Effector memory CD8-positive, alpha-beta T cell (primary cell): ENCODE measurements around the gene SLC35E3.
A peak's percentile ranks its signal among the peaks of the same experiment; 100 is the strongest.
"Not testable (repeated sequence)": the region's sequence is repeated elsewhere in the genome, so short reads cannot be mapped to it uniquely, and the experiment has no call there.

Source experiments
- ATAC-seq: fragments of 150-1000 bp; cut with Tn5 transposase; replicated peaks from 2 replicates; pipeline ENCODE4 v1.10.0; 2021; ENCODE audit warnings: mild to moderate bottlenecking, moderate library complexity
- DNase-seq, 3 experiments: peaks; one replicate each; pipeline ENCODE4 v3.0.0; 2021
- H3K27ac Mint-ChIP-seq, 2 donors: one replicate each; pipeline ENCODE4 v1.8.0; 2022; ENCODE audit warnings: mild to moderate bottlenecking in 2 of 2, mixed read lengths in 2 of 2, moderate library complexity in 2 of 2
- H3K27me3 Mint-ChIP-seq, 2 donors: one replicate each; pipeline ENCODE4 v1.8.0; 2022; ENCODE audit warnings: mixed read lengths in 2 of 2
- H3K36me3 Mint-ChIP-seq: one replicate; pipeline ENCODE4 v1.8.0; 2022; ENCODE audit warnings: mild to moderate bottlenecking, moderate library complexity, mixed read lengths; ENCODE audit not compliant: insufficient read depth
- H3K4me1 Mint-ChIP-seq, 2 donors: one replicate each; pipeline ENCODE4 v1.8.0; 2022; ENCODE audit warnings: low read depth in 2 of 2, mixed read lengths in 2 of 2
- H3K4me3 Mint-ChIP-seq, 2 donors: one replicate each; pipeline ENCODE4 v1.8.0; 2022; ENCODE audit warnings: mild to moderate bottlenecking in 2 of 2, mixed read lengths in 2 of 2, moderate library complexity in 2 of 2
- H3K9me3 Mint-ChIP-seq, 2 donors: one replicate each; pipeline ENCODE4 v1.8.0; 2022; ENCODE audit warnings: mixed read lengths in 2 of 2

SLC35E3 gene

GRCh38 chr12:68805592-68806120 lies 59.7 kb downstream of the SLC35E3 start:
- Mint-ChIP-seq H3K27ac (peak overlapping the region in 1 of 2 donors; percentile 31), H3K4me3 (no peak overlapping the region), H3K9me3 (no peaks in the 10 kb centered on the region), H3K4me1 (peaks cover 10 to 16% of the 10 kb centered on the region in 2 donors), H3K27me3 (no peaks in the 10 kb centered on the region), H3K36me3 (peaks cover 35% of the 10 kb centered on the region)
- DNase-seq (no peak), ATAC-seq (no peak)

- Mint-ChIP-seq H3K27me3 (no peaks in the 10 kb centered on the region), H3K9me3 (no peaks in the 10 kb centered on the region), H3K27ac (peak overlapping the region; percentile 99), H3K36me3 (peaks cover 45% of the 10 kb centered on the region), H3K4me1 (peaks cover 19 to 20% of the 10 kb centered on the region in 2 donors), H3K4me3 (peak overlapping the region; percentile 93 to 96)
- ATAC-seq (no peak), DNase-seq (no peak)
Observed at GRCh38 chr12:68806488-68807237, 60.7 kb downstream of the SLC35E3 start.

DNA sequence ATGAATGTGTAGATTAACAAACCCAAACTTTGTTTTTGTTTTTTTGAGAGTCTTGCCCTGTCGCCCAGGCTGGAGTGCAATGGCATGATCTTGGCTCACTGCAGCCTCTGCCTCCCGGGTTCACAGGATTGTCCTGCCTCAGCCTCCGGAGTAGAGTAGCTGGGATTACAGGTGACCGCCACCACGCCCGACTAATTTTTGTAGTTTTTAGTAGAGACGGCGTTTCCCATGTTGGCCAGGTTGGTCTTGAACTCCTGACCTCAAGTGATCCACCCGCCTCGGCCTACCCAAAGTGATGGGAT lies 61.2 kb downstream of the SLC35E3 start:
- peak overlapping the region; percentile 99 for H3K27ac Mint-ChIP-seq

DNA sequence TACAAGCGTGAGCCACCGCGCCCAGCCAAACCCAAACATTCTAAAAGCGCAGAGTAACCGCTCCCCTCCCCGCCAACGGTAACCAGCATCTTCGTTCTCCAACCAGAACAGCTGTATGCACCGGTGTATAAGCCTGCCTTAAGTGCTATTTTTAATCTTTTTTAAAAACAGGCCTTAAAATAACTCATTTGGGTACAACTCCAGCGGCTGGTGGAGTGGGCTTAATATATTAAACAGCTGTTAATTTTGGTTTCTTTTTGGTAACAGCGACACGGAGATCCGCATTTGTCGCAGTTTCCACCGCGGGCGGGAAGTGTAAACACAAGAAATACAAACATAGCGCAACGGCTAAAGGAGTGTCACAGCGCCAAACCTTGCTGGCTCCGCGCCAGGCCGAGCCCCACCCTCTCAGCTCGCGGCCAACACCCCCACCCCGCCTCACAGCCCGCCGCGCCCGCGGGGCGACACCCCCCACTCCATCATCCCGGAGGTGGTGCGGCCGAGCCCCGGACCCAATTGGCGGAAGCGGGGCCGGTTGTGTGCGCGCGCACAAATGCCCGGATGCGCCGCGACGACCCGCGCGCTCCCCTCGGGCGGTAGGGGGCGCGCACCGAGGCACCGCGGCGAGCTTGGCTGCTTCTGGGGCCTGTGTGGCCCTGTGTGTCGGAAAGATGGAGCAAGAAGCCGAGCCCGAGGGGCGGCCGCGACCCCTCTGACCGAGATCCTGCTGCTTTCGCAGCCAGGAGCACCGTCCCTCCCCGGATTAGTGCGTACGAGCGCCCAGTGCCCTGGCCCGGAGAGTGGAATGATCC lies 61.8 kb downstream of the SLC35E3 start, which contains the start of gene MDM2:
Gene MDM2, plus strand, starts transcription at position 602 of the 812 bp plus-strand sequence. CDS start 301 bp downstream, outside the sequence.
- ATAC-seq = peak; percentile 89

More for the DNA sequence above, 61.2 kb downstream of the SLC35E3 start:
- H3K27me3 Mint-ChIP-seq, ATAC-seq, DNase-seq, H3K9me3 Mint-ChIP-seq: not testable (repeated sequence)
- Mint-ChIP-seq H3K4me1 (peaks cover 19 to 23% of the 10 kb centered on the region in 2 donors), H3K36me3 (peaks cover 48% of the 10 kb centered on the region), H3K4me3 (peak overlapping the region; percentile 93 to 96)

DNA sequence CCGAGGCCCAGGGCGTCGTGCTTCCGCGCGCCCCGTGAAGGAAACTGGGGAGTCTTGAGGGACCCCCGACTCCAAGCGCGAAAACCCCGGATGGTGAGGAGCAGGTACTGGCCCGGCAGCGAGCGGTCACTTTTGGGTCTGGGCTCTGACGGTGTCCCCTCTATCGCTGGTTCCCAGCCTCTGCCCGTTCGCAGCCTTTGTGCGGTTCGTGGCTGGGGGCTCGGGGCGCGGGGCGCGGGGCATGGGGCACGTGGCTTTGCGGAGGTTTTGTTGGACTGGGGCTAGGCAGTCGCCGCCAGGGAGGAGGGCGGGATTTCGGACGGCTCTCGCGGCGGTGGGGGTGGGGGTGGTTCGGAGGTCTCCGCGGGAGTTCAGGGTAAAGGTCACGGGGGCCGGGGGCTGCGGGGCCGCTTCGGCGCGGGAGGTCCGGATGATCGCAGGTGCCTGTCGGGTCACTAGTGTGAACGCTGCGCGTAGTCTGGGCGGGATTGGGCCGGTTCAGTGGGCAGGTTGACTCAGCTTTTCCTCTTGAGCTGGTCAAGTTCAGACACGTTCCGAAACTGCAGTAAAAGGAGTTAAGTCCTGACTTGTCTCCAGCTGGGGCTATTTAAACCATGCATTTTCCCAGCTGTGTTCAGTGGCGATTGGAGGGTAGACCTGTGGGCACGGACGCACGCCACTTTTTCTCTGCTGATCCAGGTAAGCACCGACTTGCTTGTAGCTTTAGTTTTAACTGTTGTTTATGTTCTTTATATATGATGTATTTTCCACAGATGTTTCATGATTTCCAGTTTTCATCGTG lies 62.6 kb downstream of the SLC35E3 start:
- Mint-ChIP-seq H3K4me3 (peak overlapping the region; percentile 93 to 96), H3K36me3 (peaks cover 51% of the 10 kb centered on the region), H3K27ac (peak overlapping the region; percentile 99), H3K9me3 (no peaks in the 10 kb centered on the region), H3K27me3 (no peaks in the 10 kb centered on the region), H3K4me1 (peaks cover 28 to 36% of the 10 kb centered on the region in 2 donors)
- peak; percentile 8 for ATAC-seq
- DNase-seq = peak; percentile 11 to 26 (median 15)

More for the DNA sequence above, 61.8 kb downstream of the SLC35E3 start, which contains the start of gene MDM2:
- Mint-ChIP-seq H3K4me1 (peaks cover 22 to 28% of the 10 kb centered on the region in 2 donors), H3K27me3 (no peaks in the 10 kb centered on the region), H3K36me3 (peaks cover 51% of the 10 kb centered on the region), H3K27ac (peak within 1 kb of the TSS; percentile 99), H3K9me3 (no peaks in the 10 kb centered on the region), H3K4me3 (peak within 1 kb of the TSS; percentile 93 to 96)
- peak; percentile 98 for DNase-seq

DNA sequence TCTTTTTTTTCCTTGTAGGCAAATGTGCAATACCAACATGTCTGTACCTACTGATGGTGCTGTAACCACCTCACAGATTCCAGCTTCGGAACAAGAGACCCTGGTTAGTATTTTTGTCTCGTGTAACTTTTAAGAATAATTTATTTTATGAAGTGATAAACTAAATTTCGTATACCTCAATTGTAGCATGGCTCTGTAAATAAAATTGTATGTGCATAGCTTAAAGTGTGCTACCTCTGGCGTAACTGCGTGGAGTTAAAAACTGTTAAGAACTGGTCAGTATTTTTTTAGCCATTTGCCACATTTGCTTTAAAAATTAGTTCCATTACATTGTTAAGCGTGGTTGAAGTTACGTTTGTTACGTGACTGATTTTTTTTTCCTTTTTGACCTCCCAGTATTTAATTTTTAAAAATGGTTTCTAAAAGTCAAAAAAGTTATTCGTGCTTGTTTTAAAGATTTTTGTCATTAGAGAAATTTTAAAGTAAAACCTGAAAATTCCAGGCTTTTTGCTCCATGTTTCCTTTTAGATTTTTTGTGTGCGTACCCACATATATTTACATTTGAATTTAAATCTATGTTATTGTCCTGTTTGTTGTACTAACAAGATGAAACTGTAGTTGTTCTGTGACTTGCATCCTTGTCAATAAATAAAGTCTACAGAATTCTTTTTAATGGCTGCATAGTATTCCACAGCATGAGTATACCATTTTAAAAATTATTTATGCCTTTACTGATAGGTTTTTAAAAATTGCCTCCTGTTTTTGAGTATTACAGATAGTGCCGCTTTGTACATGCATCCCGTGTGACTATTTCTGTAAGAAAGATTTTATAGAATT lies 63.4 kb downstream of the SLC35E3 start:
- H3K4me1 Mint-ChIP-seq = peaks cover 31 to 42% of the 10 kb centered on the region in 2 donors
- no peaks in the 10 kb centered on the region for H3K27me3 Mint-ChIP-seq
- ATAC-seq (no peak), DNase-seq (no peak)
- peak overlapping the region; percentile 93 to 96 for H3K4me3 Mint-ChIP-seq
- no peaks in the 10 kb centered on the region for H3K9me3 Mint-ChIP-seq
- H3K36me3 Mint-ChIP-seq = peaks cover 57% of the 10 kb centered on the region
- peak overlapping the region; percentile 99 for H3K27ac Mint-ChIP-seq

GRCh38 chr12:68810027-68810389 lies 64.0 kb downstream of the SLC35E3 start:
- H3K9me3 Mint-ChIP-seq, DNase-seq: not testable (repeated sequence)

GRCh38 chr12:68811573-68811972 lies 65.6 kb downstream of the SLC35E3 start:
- H3K36me3 Mint-ChIP-seq = peaks cover 72% of the 10 kb centered on the region
- H3K4me3 Mint-ChIP-seq = peak overlapping the region in 1 of 2 donors; percentile 43
- H3K27ac Mint-ChIP-seq = peak overlapping the region in 1 of 2 donors; percentile 86
- H3K9me3 Mint-ChIP-seq, ATAC-seq, DNase-seq, H3K27me3 Mint-ChIP-seq: not testable (repeated sequence)
- H3K4me1 Mint-ChIP-seq = peaks cover 36 to 54% of the 10 kb centered on the region in 2 donors

More at GRCh38 chr12:68810027-68810389, 64.0 kb downstream of the SLC35E3 start:
- not testable (repeated sequence) for H3K27me3 Mint-ChIP-seq, ATAC-seq
- H3K27ac Mint-ChIP-seq = peak overlapping the region in 1 of 2 donors; percentile 99
- peaks cover 59% of the 10 kb centered on the region for H3K36me3 Mint-ChIP-seq
- peak overlapping the region; percentile 93 to 96 for H3K4me3 Mint-ChIP-seq
- peaks cover 34 to 48% of the 10 kb centered on the region in 2 donors for H3K4me1 Mint-ChIP-seq

- peak overlapping the region in 1 of 2 donors; percentile 5 for H3K4me3 Mint-ChIP-seq
- H3K9me3 Mint-ChIP-seq = no peaks in the 10 kb centered on the region
- peak overlapping the region; percentile 86 for H3K27ac Mint-ChIP-seq
- H3K4me1 Mint-ChIP-seq = peaks cover 29 to 46% of the 10 kb centered on the region in 2 donors
- no peaks in the 10 kb centered on the region for H3K27me3 Mint-ChIP-seq
- ATAC-seq = no peak
- DNase-seq = no peak
- H3K36me3 Mint-ChIP-seq = peaks cover 74% of the 10 kb centered on the region
Observed at GRCh38 chr12:68812553-68813241, 66.7 kb downstream of the SLC35E3 start.

- no peaks in the 10 kb centered on the region for H3K27me3 Mint-ChIP-seq
- H3K36me3 Mint-ChIP-seq = peaks cover 69% of the 10 kb centered on the region
- H3K9me3 Mint-ChIP-seq = no peaks in the 10 kb centered on the region
- ATAC-seq (no peak), DNase-seq (no peak)
- H3K4me3 Mint-ChIP-seq = peak overlapping the region in 1 of 2 donors; percentile 5
- peak overlapping the region; percentile 86 for H3K27ac Mint-ChIP-seq
- H3K4me1 Mint-ChIP-seq = peaks cover 27 to 46% of the 10 kb centered on the region in 2 donors
Observed at GRCh38 chr12:68813242-68813593, 67.2 kb downstream of the SLC35E3 start.

- Mint-ChIP-seq H3K27ac (peak overlapping the region; percentile 16 to 60), H3K27me3 (no peaks in the 10 kb centered on the region), H3K36me3 (peaks cover 66% of the 10 kb centered on the region), H3K4me1 (peaks cover 23 to 46% of the 10 kb centered on the region in 2 donors), H3K9me3 (no peaks in the 10 kb centered on the region), H3K4me3 (peak overlapping the region in 1 of 2 donors; percentile 2)
- DNase-seq (no peak), ATAC-seq (no peak)
Observed at GRCh38 chr12:68814490-68815231, 68.7 kb downstream of the SLC35E3 start.
